Measurements from ENCODE around the gene SLC2A10. TPM values are rescaled to one million over a fixed set of nuclear protein-coding genes. Genes with fewer than 3 reads are reported as not detected.

The SLC2A10 gene
- total and polyA plus RNA-seq, 4 donors, result 3.5 to 25.6 (median 11.8) TPM

GRCh38 chr20:46725186-46726165, 16.0 kb downstream of the SLC2A10 start:
- intact Hi-C loops (cut with DNase I), result no loop called here
- Histone ChIP-seq H3K4me3 (ENCODE audit: low read length in 2 of 2) (no peak overlapping the region), H3K27ac (ENCODE audit: low read depth in 1 of 2, low read length in 2 of 2) (no peak overlapping the region), H3K27me3 (ENCODE audit: control insufficient read depth in 1 of 2, insufficient read depth in 2 of 2, low read length in 1 of 2) (no peaks in the 10 kb centered on the region), H3K9me3 (ENCODE audit: control insufficient read depth, low read length) (no peaks in the 10 kb centered on the region), H3K36me3 (ENCODE audit: control insufficient read depth in 1 of 2, insufficient read depth in 2 of 2, low read length in 1 of 2) (peaks cover 0 to 2% of the 10 kb centered on the region in 2 donors), H3K4me1 (ENCODE audit: control insufficient read depth in 1 of 2, insufficient read depth in 2 of 2, low read length in 2 of 2) (no peaks in the 10 kb centered on the region)
- ATAC-seq (ENCODE audit: low FRiP score), result peak; percentile 19
- WGBS, 2 donors, result 93 to 94% methylated on average over 27 of the region's 27 CpGs
- no peak for DNase-seq

- H3K27me3 ChIP-seq (ENCODE audit: control insufficient read depth in 1 of 2, insufficient read depth in 2 of 2, low read length in 1 of 2), result no peaks in the 10 kb centered on the region
- ATAC-seq (ENCODE audit: low FRiP score) (no peak), DNase-seq (no peak)
- peaks cover 0 to 4% of the 10 kb centered on the region in 2 donors for H3K4me1 ChIP-seq (ENCODE audit: control insufficient read depth in 1 of 2, insufficient read depth in 2 of 2, low read length in 2 of 2)
- H3K4me3 ChIP-seq (ENCODE audit: low read length in 2 of 2), result no peak overlapping the region
- no peak overlapping the region for H3K27ac ChIP-seq (ENCODE audit: low read depth in 1 of 2, low read length in 2 of 2)
- H3K36me3 ChIP-seq (ENCODE audit: control insufficient read depth in 1 of 2, insufficient read depth in 2 of 2, low read length in 1 of 2), result peaks cover 2 to 4% of the 10 kb centered on the region in 2 donors
- no peaks in the 10 kb centered on the region for H3K9me3 ChIP-seq (ENCODE audit: control insufficient read depth, low read length)
- intact Hi-C loops (cut with DNase I), result no loop called here
- WGBS, 2 donors, result 79 to 91% methylated on average over 4 of the region's 4 CpGs
Observed at GRCh38 chr20:46731770-46732169, 22.3 kb downstream of the SLC2A10 start.

- peaks cover 0 to 4% of the 10 kb centered on the region in 2 donors for H3K36me3 ChIP-seq (ENCODE audit: control insufficient read depth in 1 of 2, insufficient read depth in 2 of 2, low read length in 1 of 2)
- H3K4me1 ChIP-seq (ENCODE audit: control insufficient read depth in 1 of 2, insufficient read depth in 2 of 2, low read length in 2 of 2), result peaks cover 0 to 4% of the 10 kb centered on the region in 2 donors
- WGBS, 2 donors, result 95 to 96% methylated on average over 2 of the region's 2 CpGs
- H3K27me3 ChIP-seq (ENCODE audit: control insufficient read depth in 1 of 2, insufficient read depth in 2 of 2, low read length in 1 of 2), result no peaks in the 10 kb centered on the region
- DNase-seq, result no peak
- ATAC-seq (ENCODE audit: low FRiP score), result no peak
- intact Hi-C loops (cut with DNase I), result no loop called here
- H3K27ac ChIP-seq (ENCODE audit: low read depth in 1 of 2, low read length in 2 of 2), result no peak overlapping the region
- H3K4me3 ChIP-seq (ENCODE audit: low read length in 2 of 2), result no peak overlapping the region
- H3K9me3 ChIP-seq (ENCODE audit: control insufficient read depth, low read length), result peaks cover under 1% of the 10 kb centered on the region
Observed at GRCh38 chr20:46735436-46735835, 26.0 kb downstream of the SLC2A10 start.

- H3K27ac ChIP-seq (ENCODE audit: low read depth in 1 of 2, low read length in 2 of 2), result no peak overlapping the region
- no peak overlapping the region for H3K4me3 ChIP-seq (ENCODE audit: low read length in 2 of 2)
- 87 to 92% methylated on average over 4 of the region's 4 CpGs for WGBS, 2 donors
Observed at GRCh38 chr20:46739431-46740213, 30.2 kb downstream of the SLC2A10 start.

GRCh38 chr20:46740214-46740609, 30.8 kb downstream of the SLC2A10 start:
- H3K27ac ChIP-seq (ENCODE audit: low read depth in 1 of 2, low read length in 2 of 2), result no peak overlapping the region
- ATAC-seq (ENCODE audit: low FRiP score) (no peak), DNase-seq (no peak)
- no peak overlapping the region for H3K4me3 ChIP-seq (ENCODE audit: low read length in 2 of 2)
- no peaks in the 10 kb centered on the region for H3K36me3 ChIP-seq (ENCODE audit: control insufficient read depth in 1 of 2, insufficient read depth in 2 of 2, low read length in 1 of 2)
- intact Hi-C loops (cut with DNase I), result no loop called here
- 95 to 96% methylated on average over 3 of the region's 3 CpGs for WGBS, 2 donors
- peaks cover 0 to 4% of the 10 kb centered on the region in 2 donors for H3K4me1 ChIP-seq (ENCODE audit: control insufficient read depth in 1 of 2, insufficient read depth in 2 of 2, low read length in 2 of 2)
- H3K27me3 ChIP-seq (ENCODE audit: control insufficient read depth in 1 of 2, insufficient read depth in 2 of 2, low read length in 1 of 2), result no peaks in the 10 kb centered on the region
- H3K9me3 ChIP-seq (ENCODE audit: control insufficient read depth, low read length), result peaks cover 1% of the 10 kb centered on the region

More at GRCh38 chr20:46739431-46740213, 30.2 kb downstream of the SLC2A10 start:
- H3K9me3 ChIP-seq (ENCODE audit: control insufficient read depth, low read length), result peaks cover 1% of the 10 kb centered on the region
- no peaks in the 10 kb centered on the region for H3K27me3 ChIP-seq (ENCODE audit: control insufficient read depth in 1 of 2, insufficient read depth in 2 of 2, low read length in 1 of 2)
- no peak for ATAC-seq (ENCODE audit: low FRiP score)
- H3K36me3 ChIP-seq (ENCODE audit: control insufficient read depth in 1 of 2, insufficient read depth in 2 of 2, low read length in 1 of 2), result no peaks in the 10 kb centered on the region
- DNase-seq, result no peak
- H3K4me1 ChIP-seq (ENCODE audit: control insufficient read depth in 1 of 2, insufficient read depth in 2 of 2, low read length in 2 of 2), result peaks cover 0 to 4% of the 10 kb centered on the region in 2 donors
- intact Hi-C loops (cut with DNase I), result no loop called here

- DNase-seq, result no peak
- Histone ChIP-seq H3K4me1 (ENCODE audit: control insufficient read depth in 1 of 2, insufficient read depth in 2 of 2, low read length in 2 of 2) (no peaks in the 10 kb centered on the region), H3K36me3 (ENCODE audit: control insufficient read depth in 1 of 2, insufficient read depth in 2 of 2, low read length in 1 of 2) (no peaks in the 10 kb centered on the region), H3K4me3 (ENCODE audit: low read length in 2 of 2) (no peak overlapping the region), H3K9me3 (ENCODE audit: control insufficient read depth, low read length) (peaks cover 1% of the 10 kb centered on the region), H3K27me3 (ENCODE audit: control insufficient read depth in 1 of 2, insufficient read depth in 2 of 2, low read length in 1 of 2) (no peaks in the 10 kb centered on the region), H3K27ac (ENCODE audit: low read depth in 1 of 2, low read length in 2 of 2) (no peak overlapping the region)
- WGBS, 2 donors, result 71 to 89% methylated on average over 8 of the region's 8 CpGs
- intact Hi-C loops (cut with DNase I), result no loop called here
- ATAC-seq (ENCODE audit: low FRiP score), result no peak
Observed at GRCh38 chr20:46741924-46742668, 32.6 kb downstream of the SLC2A10 start.

- intact Hi-C loops (cut with DNase I), result no loop called here
- DNase-seq, result no peak
- WGBS, 2 donors, result 40 to 45% methylated on average over 5 of the region's 5 CpGs
- no peaks in the 10 kb centered on the region for H3K4me1 ChIP-seq (ENCODE audit: control insufficient read depth in 1 of 2, insufficient read depth in 2 of 2, low read length in 2 of 2)
- peaks cover 1% of the 10 kb centered on the region for H3K9me3 ChIP-seq (ENCODE audit: control insufficient read depth, low read length)
- no peaks in the 10 kb centered on the region for H3K36me3 ChIP-seq (ENCODE audit: control insufficient read depth in 1 of 2, insufficient read depth in 2 of 2, low read length in 1 of 2)
- ATAC-seq (ENCODE audit: low FRiP score), result no peak
- no peak overlapping the region for H3K27ac ChIP-seq (ENCODE audit: low read depth in 1 of 2, low read length in 2 of 2)
- no peak overlapping the region for H3K4me3 ChIP-seq (ENCODE audit: low read length in 2 of 2)
- no peaks in the 10 kb centered on the region for H3K27me3 ChIP-seq (ENCODE audit: control insufficient read depth in 1 of 2, insufficient read depth in 2 of 2, low read length in 1 of 2)
Observed at GRCh38 chr20:46742669-46743045, 33.2 kb downstream of the SLC2A10 start.

- peaks cover 1% of the 10 kb centered on the region for H3K9me3 ChIP-seq (ENCODE audit: control insufficient read depth, low read length)
- DNase-seq (no peak), ATAC-seq (ENCODE audit: low FRiP score) (no peak)
- no peak overlapping the region for H3K27ac ChIP-seq (ENCODE audit: low read depth in 1 of 2, low read length in 2 of 2)
- no peak overlapping the region for H3K4me3 ChIP-seq (ENCODE audit: low read length in 2 of 2)
- H3K4me1 ChIP-seq (ENCODE audit: control insufficient read depth in 1 of 2, insufficient read depth in 2 of 2, low read length in 2 of 2), result no peaks in the 10 kb centered on the region
- H3K27me3 ChIP-seq (ENCODE audit: control insufficient read depth in 1 of 2, insufficient read depth in 2 of 2, low read length in 1 of 2), result no peaks in the 10 kb centered on the region
- intact Hi-C loops (cut with DNase I), result no loop called here
- WGBS, 2 donors, result 42% methylated on average over 5 of the region's 5 CpGs
- H3K36me3 ChIP-seq (ENCODE audit: control insufficient read depth in 1 of 2, insufficient read depth in 2 of 2, low read length in 1 of 2), result no peaks in the 10 kb centered on the region
Observed at GRCh38 chr20:46743088-46743487, 33.6 kb downstream of the SLC2A10 start.

Data from aorta (tissue), 5 donors.